Gastroesophageal sphincter (tissue), 3 donors: ENCODE measurements around the gene RAPGEF2.

Experiments
- CTCF ChIP-seq, 4 experiments: fragments of 200-600 bp in 2 of 4; fragments of 450-650 bp in 2 of 4; sonication (generic) in 1 of 4; IDR thresholded peaks; one replicate each; pipeline ENCODE4 v1.5.1; 2017 to 2019; ENCODE audit warnings: antibody characterized with exemption in 4 of 4, mild to moderate bottlenecking in 2 of 4, moderate library complexity in 2 of 4
- POLR2A ChIP-seq, 2 donors: fragments of 450-650 bp; IDR thresholded peaks; one replicate each; pipeline ENCODE4 v1.6.1; 2017; ENCODE audit warnings: antibody characterized with exemption in 2 of 2, mild to moderate bottlenecking in 2 of 2, moderate library complexity in 1 of 2

GRCh38 chr4:159209249-159209648 is 106.4 kb downstream of the RAPGEF2 start:
- no peak for TF ChIP-seq CTCF (IDR thresholded peaks at IDR 0.05)
- TF ChIP-seq POLR2A (IDR thresholded peaks at IDR 0.05): no peak
